Stomach (tissue), 4 donors: ENCODE data around the gene POTEM.
"Not testable (repeated sequence)": the region's sequence is repeated elsewhere in the genome, so short reads cannot be mapped to it uniquely, and the experiment has no call there.

Source experiments
- CTCF ChIP-seq, 7 experiments: fragments of 450-650 bp in 4 of 7; fragments of 200-600 bp in 3 of 7; sonication (generic) in 3 of 7; IDR thresholded peaks; one replicate each; pipeline ENCODE4 v1.5.1; 2016 to 2019; ENCODE audit warnings: antibody characterized with exemption in 7 of 7, control low read depth in 2 of 7, mild to moderate bottlenecking in 1 of 7
- POLR2A ChIP-seq, 4 donors: fragments of 450-650 bp; IDR thresholded peaks; one replicate each; pipeline ENCODE4 v1.6.1; 2016; ENCODE audit warnings: antibody characterized with exemption in 4 of 4, control low read depth in 2 of 4, mild to moderate bottlenecking in 1 of 4, moderate library complexity in 1 of 4
- POLR2AphosphoS5 ChIP-seq, 3 donors: sonication (generic); formaldehyde crosslinking; IDR thresholded peaks; one replicate each; pipeline ENCODE4 v1.6.1; 2016; ENCODE audit warnings: antibody characterized with exemption in 3 of 3

DNA sequence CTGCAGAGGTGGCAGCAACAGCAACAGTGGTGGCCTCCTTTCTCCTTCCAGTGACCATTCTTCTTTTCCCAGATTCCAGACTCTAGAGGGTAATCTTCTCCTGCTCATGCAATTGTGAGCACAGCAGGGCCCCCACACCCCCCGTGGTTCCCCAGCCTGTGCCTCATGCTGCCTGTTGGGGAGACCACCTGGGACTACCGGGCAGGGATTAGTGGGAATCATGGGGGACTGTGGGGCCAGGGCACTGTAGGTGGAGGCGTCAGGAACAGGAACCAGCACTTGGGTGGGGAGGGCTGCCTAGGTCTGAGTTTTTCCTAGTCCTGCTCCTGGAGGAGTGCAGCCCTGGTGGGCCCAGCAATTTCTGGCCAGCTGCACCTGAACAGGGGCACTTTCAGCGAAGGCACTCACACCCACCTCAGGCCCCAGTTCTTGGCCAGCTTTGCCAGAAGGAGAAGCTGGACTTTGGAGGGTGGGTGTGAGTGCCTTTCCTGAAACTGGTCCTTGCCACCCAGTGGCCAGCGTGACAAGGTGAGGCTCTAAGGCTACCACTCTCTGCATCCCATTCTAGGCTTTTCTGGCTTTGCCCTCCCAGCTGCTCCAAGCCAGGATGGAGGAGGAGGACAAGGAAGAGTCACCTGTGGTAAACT lies 46.1 kb upstream of the POTEM start:
- not testable (repeated sequence) for TF ChIP-seq POLR2AphosphoS5, CTCF, POLR2A (IDR thresholded peaks at IDR 0.05)
